H1 (cell line): ENCODE data around the gene SMARCA4. TPM values are rescaled to one million over a fixed set of nuclear protein-coding genes. Genes with fewer than 3 reads are reported as not detected.

ENCODE experiments used
- CTCF ChIA-PET: fragments of 300-600 bp; sonication (Branson Sonifier 250); formaldehyde crosslinking; loops from one replicate; lab custom pipeline; 2021; ENCODE audit not compliant: partially characterized antibody; lab: Charles Lee
- POLR2A ChIA-PET: fragments of 300-600 bp; sonication (Branson Sonifier 250); formaldehyde crosslinking; loops from one replicate; lab custom pipeline; 2021; ENCODE audit warnings: inconsistent platforms; ENCODE audit not compliant: partially characterized antibody; lab: Charles Lee
- DNase-seq, 2 experiments: peaks; one replicate each; pipeline versions ENCODE4 v3.0.0 to v3.0.0-alpha.2; 2010 to 2022; ENCODE audit warnings: low spot score in 2 of 2, low read depth in 1 of 2, mixed read lengths in 1 of 2
- FAIRE-seq: peaks from 2 replicates; lab custom pipeline; 2011; peaks lifted over from hg19 to GRCh38; lab: Jason Lieb, UNC
- H2AFZ ChIP-seq: 2 replicates; pipeline ENCODE4 v1.8.1; 2012; ENCODE audit warnings: low read length, inconsistent platforms
- H2AK5ac ChIP-seq: 2 replicates; pipeline ENCODE4 v1.6.1; 2013; ENCODE audit warnings: low read depth, low read length
- H2BK120ac ChIP-seq: replicated peaks from 2 replicates; pipeline ENCODE3; 2013; ENCODE audit warnings: low read depth, low read length, inconsistent platforms
- H2BK12ac ChIP-seq: 2 replicates; pipeline ENCODE4 v1.6.1; 2013; ENCODE audit warnings: low read depth, low read length
- H2BK15ac ChIP-seq: 2 replicates; pipeline ENCODE4 v1.6.1; 2013; ENCODE audit warnings: low read length
- H2BK20ac ChIP-seq: 2 replicates; pipeline ENCODE4 v1.6.1; 2013; ENCODE audit warnings: low read length
- H2BK5ac ChIP-seq: 2 replicates; pipeline ENCODE4 v1.6.1; 2013; ENCODE audit warnings: low read depth, low read length
- H3K14ac ChIP-seq: 2 replicates; pipeline ENCODE4 v1.6.1; 2013; ENCODE audit warnings: inconsistent platforms; ENCODE audit not compliant: insufficient read length
- H3K18ac ChIP-seq: 2 replicates; pipeline ENCODE4 v1.6.1; 2013; ENCODE audit warnings: low read length; ENCODE audit errors: extremely low read depth
- H3K23ac ChIP-seq: 2 replicates; pipeline ENCODE4 v1.6.1; 2013; ENCODE audit warnings: inconsistent platforms; ENCODE audit not compliant: insufficient read length
- H3K23me2 ChIP-seq: 2 replicates; pipeline ENCODE4 v1.6.1; 2013; ENCODE audit warnings: low read depth, low read length
- H3K27ac ChIP-seq: 2 replicates; pipeline ENCODE4 v1.6.1; 2011; ENCODE audit warnings: low read depth, low read length, inconsistent platforms
- H3K27me3 ChIP-seq, 4 experiments: replicated peaks in 1 of 4; 1 replicate in 1 of 4; 2 replicates in 3 of 4; pipeline versions ENCODE4 v1.6.1 to v1.8.1; 2011 to 2013; ENCODE audit warnings: low read length in 3 of 4, mild to moderate bottlenecking in 3 of 4, inconsistent platforms in 2 of 4, mixed read lengths in 2 of 4, moderate library complexity in 1 of 4; ENCODE audit not compliant: control insufficient read depth in 3 of 4, insufficient read depth in 3 of 4; ENCODE audit errors: extremely low read depth in 1 of 4
- H3K36me3 ChIP-seq, 4 experiments: 2 replicates each; pipeline versions ENCODE4 v1.6.1 to v1.8.1; 2011 to 2013; ENCODE audit warnings: mild to moderate bottlenecking in 4 of 4, low read length in 3 of 4, moderate library complexity in 2 of 4, control low read depth in 1 of 4, inconsistent platforms in 1 of 4; ENCODE audit not compliant: insufficient read depth in 4 of 4, control insufficient read depth in 2 of 4
- H3K4ac ChIP-seq: replicated peaks from 2 replicates; pipeline ENCODE3; 2013; ENCODE audit warnings: low read length, low read depth, mixed read lengths, inconsistent platforms; ENCODE audit not compliant: insufficient read length
- H3K4me1 ChIP-seq, 4 experiments: replicated peaks in 1 of 4; 1 replicate in 1 of 4; 2 replicates in 3 of 4; pipeline versions ENCODE4 v1.6.1 to v1.8.1; 2011 to 2013; ENCODE audit warnings: low read length in 3 of 4, inconsistent platforms in 2 of 4, mixed read lengths in 1 of 4; ENCODE audit not compliant: insufficient read depth in 4 of 4, control insufficient read depth in 3 of 4
- H3K4me2 ChIP-seq, 2 experiments: 2 replicates each; pipeline versions ENCODE4 v1.6.1 to v1.8.1; 2011 to 2013; ENCODE audit warnings: low read depth in 2 of 2, low read length in 2 of 2, control low read depth in 1 of 2, inconsistent platforms in 1 of 2, mild to moderate bottlenecking in 1 of 2; ENCODE audit not compliant: insufficient read depth in 1 of 2
- H3K4me3 ChIP-seq, 4 experiments: fragments of 200-600, 300-600 bp in 1 of 4; sonication (generic), shearing (Covaris generic), sonication (Bioruptor Twin) in 1 of 4; 2 replicates each; pipeline versions ENCODE4 v1.5.1 to v1.8.1; 2011 to 2016; ENCODE audit warnings: low read length in 4 of 4, low read depth in 3 of 4, control low read depth in 2 of 4, inconsistent platforms in 2 of 4, mild to moderate bottlenecking in 2 of 4, mixed read lengths in 1 of 4, moderate library complexity in 1 of 4; ENCODE audit not compliant: insufficient read depth in 2 of 4; ENCODE audit errors: extremely low read depth in 1 of 4
- H3K56ac ChIP-seq: replicated peaks from 2 replicates; pipeline ENCODE3; 2013; ENCODE audit warnings: low read depth, mild to moderate bottlenecking, mixed read lengths, low read length, inconsistent platforms; ENCODE audit not compliant: insufficient read length
- H3K79me1 ChIP-seq: 2 replicates; pipeline ENCODE4 v1.6.1; 2013; ENCODE audit warnings: low read depth, low read length, control low read depth
- H3K79me2 ChIP-seq, 2 experiments: 2 replicates each; pipeline versions ENCODE4 v1.6.1 to v1.8.1; 2012 to 2013; ENCODE audit warnings: low read length in 2 of 2, mild to moderate bottlenecking in 2 of 2, inconsistent platforms in 1 of 2; ENCODE audit not compliant: insufficient read depth in 2 of 2, control insufficient read depth in 1 of 2
- H3K9ac ChIP-seq, 4 experiments: replicated peaks in 1 of 4; 1 replicate in 1 of 4; 2 replicates in 3 of 4; pipeline versions ENCODE4 v1.6.1 to v1.8.1; 2011 to 2013; ENCODE audit warnings: low read depth in 3 of 4, low read length in 3 of 4, control low read depth in 2 of 4, mild to moderate bottlenecking in 2 of 4, moderate library complexity in 2 of 4, inconsistent platforms in 1 of 4; ENCODE audit errors: extremely low read depth in 1 of 4
- H3K9me3 ChIP-seq, 2 experiments: 2 replicates each; pipeline versions ENCODE4 v1.6.1 to v1.8.1; 2012 to 2013; ENCODE audit warnings: mild to moderate bottlenecking in 2 of 2, moderate library complexity in 2 of 2, control low read depth in 1 of 2, inconsistent platforms in 1 of 2, low read depth in 1 of 2, low read length in 1 of 2, mixed read lengths in 1 of 2; ENCODE audit not compliant: insufficient read depth in 2 of 2
- H4K20me1 ChIP-seq, 2 experiments: replicated peaks in 1 of 2; 2 replicates each; pipeline versions ENCODE3 to v1.8.1; 2011 to 2013; ENCODE audit warnings: inconsistent platforms in 2 of 2, low read length in 2 of 2, mild to moderate bottlenecking in 1 of 2; ENCODE audit not compliant: insufficient read depth in 2 of 2, control insufficient read depth in 1 of 2
- H4K5ac ChIP-seq: 2 replicates; pipeline ENCODE4 v1.6.1; 2013; ENCODE audit warnings: low read length, low read depth, mixed read lengths, inconsistent platforms; ENCODE audit not compliant: insufficient read length
- H4K8ac ChIP-seq: 2 replicates; pipeline ENCODE4 v1.8.0; 2013; ENCODE audit warnings: mild to moderate bottlenecking, moderate library complexity, low read length, inconsistent platforms; ENCODE audit not compliant: insufficient read depth; ENCODE audit errors: extremely low read depth
- H4K91ac ChIP-seq: replicated peaks from 2 replicates; pipeline ENCODE3; 2013; ENCODE audit warnings: low read length, mixed read lengths, inconsistent platforms; ENCODE audit not compliant: insufficient read length
- JUN ChIP-seq: IDR thresholded peaks from 2 replicates; pipeline ENCODE4 v1.6.1; 2011; ENCODE audit warnings: low read depth, mild to moderate bottlenecking, improper control_type of control experiment, low read length
- POLR2A ChIP-seq, 2 experiments: IDR thresholded peaks; 1 replicate in 1 of 2; 2 replicates in 1 of 2; pipeline ENCODE4 v1.6.1; 2011; ENCODE audit warnings: low read depth in 2 of 2, low read length in 2 of 2, mild to moderate bottlenecking in 2 of 2; ENCODE audit errors: control extremely low read depth in 1 of 2
- RBBP5 ChIP-seq: IDR thresholded peaks from 2 replicates; pipeline ENCODE4 v1.7.1; 2012; ENCODE audit warnings: low read depth, mild to moderate bottlenecking, inconsistent platforms, low read length, moderate library complexity, borderline replicate concordance
- SP2 ChIP-seq: IDR thresholded peaks from 2 replicates; pipeline ENCODE4 v1.6.1; 2012; ENCODE audit warnings: mild to moderate bottlenecking, low read length, inconsistent platforms
- TAF1 ChIP-seq: IDR thresholded peaks from 2 replicates; pipeline ENCODE4 v1.6.1; 2011; ENCODE audit warnings: mild to moderate bottlenecking, low read depth, low read length
- WGBS, 2 experiments: shearing (Covaris generic) in 1 of 2; methylation state at CpG; one replicate each; pipeline versions ENCODE4 v1.1.6 to v1.1.7; 2013 to 2015; ENCODE audit warnings: low lambda C conversion rate in 2 of 2, mixed read lengths in 2 of 2, inconsistent platforms in 1 of 2, low coverage in 1 of 2, missing lambda C conversion rate in 1 of 2; ENCODE audit not compliant: insufficient replicate concordance in 2 of 2, insufficient coverage in 1 of 2, insufficient read length in 1 of 2; ENCODE audit errors: extremely low coverage in 1 of 2, missing lambda C conversion rate in 1 of 2; 5-methylcytosine and 5-hydroxymethylcytosine counted together
- polyA plus RNA-seq, 7 experiments: library from polyadenylated mRNA; depleted of rRNA in 3 of 7; stranded (reverse) in 5 of 7; unstranded in 2 of 7; fragments of >200 nt in 5 of 7; fragments of 200-250 nt in 2 of 7; gene quantifications; 1 replicate in 5 of 7; 2 replicates in 1 of 7; 4 replicates in 1 of 7; pipeline versions ENCODE4 v1.2.1 to v1.2.3, GENCODE V29; 2011 to 2013; ENCODE audit warnings: missing spikeins in 2 of 7, mixed read lengths in 2 of 7
- total RNA-seq: library from RNA; stranded (reverse); fragmentation: NEBNext Ultra II Directional; extraction: Animal tissue kit (Norgen Biotek cat#: 25700); gene quantifications from 2 replicates; pipeline ENCODE4 v1.2.1, GENCODE V29; 2021

Gene SMARCA4
- total and polyA plus RNA-seq, 2 of the 8 experiments (the other 6 are each of a cell fraction or from before 2014, with no cell fraction given): 86.4 to 263 TPM

- Histone ChIP-seq H4K91ac (no peak overlapping the region), H3K23me2 (no peaks in the 10 kb centered on the region), H3K79me1 (peaks cover 5% of the 10 kb centered on the region), H3K36me3 (peaks cover 55 to 84% (median 80%) of the 10 kb centered on the region in 4 experiments), H3K9ac (no peak overlapping the region), H3K4ac (no peak overlapping the region), H4K8ac (no peak overlapping the region), H3K23ac (no peak overlapping the region), H4K20me1 (peaks cover 2 to 17% of the 10 kb centered on the region in 2 experiments), H3K18ac (no peak overlapping the region), H4K5ac (no peak overlapping the region), H2BK12ac (no peak overlapping the region), H2BK15ac (no peak overlapping the region), H3K79me2 (no peaks in the 10 kb centered on the region; a peak in 1 of 4 replicates), H3K27ac (no peak overlapping the region), H2BK5ac (no peak overlapping the region), H3K4me1 (no peaks in the 10 kb centered on the region), H2BK120ac (no peak overlapping the region), H3K4me2 (no peak overlapping the region), H3K14ac (no peak overlapping the region), H2BK20ac (no peak overlapping the region), H3K56ac (no peak overlapping the region), H3K27me3 (no peaks in the 10 kb centered on the region), H3K9me3 (no peaks in the 10 kb centered on the region), H2AK5ac (no peak overlapping the region), H3K4me3 (no peak overlapping the region), H2AFZ (no peak overlapping the region)
- WGBS, 2 experiments: 96% methylated on average over 13 of the region's 13 CpGs; no CpG with 5 or more reads in 1 of the 2 experiments
- TF ChIP-seq JUN (no peak), POLR2A (IDR thresholded peaks at IDR 0.05; ENCODE audit: control extremely low read depth in 1 of 2, low read depth in 2 of 2, low read length in 2 of 2) (0 out of 3 replicates have a peak, but pooled peaks of 1 of the 2 experiments have one; percentile 25), SP2 (no peak), TAF1 (no peak), RBBP5 (no peak)
- DNase-seq (no peak), FAIRE-seq (no peak)
- CTCF ChIA-PET: interaction anchor here (0.5 to 1.5 kb wide), 6 partner anchors 10 to 90 kb away, joined by 3 to 6 read pairs (median 4); no protein-coding TSS in a partner anchor
- POLR2A ChIA-PET: interaction anchor here (0.6 kb wide), 1 partner anchor 87 kb away, joined by 3 read pairs; no protein-coding TSS in a partner anchor
These were observed 63.4 kb downstream of the SMARCA4 start for GRCh38 chr19:11024259-11024658.
